Measurements from ENCODE around the gene NECAB2. TPM values are rescaled to one million over a fixed set of nuclear protein-coding genes. Genes with fewer than 3 reads are reported as not detected.

NECAB2 gene
- total RNA-seq, 4 donors from 2014 or later: not detected

GRCh38 chr16:83929811-83930555 is 38.1 kb upstream of the NECAB2 start:
- DNase-seq (ENCODE audit: extremely low spot score): no peak
- Histone ChIP-seq H3K9me3 (no peaks in the 10 kb centered on the region), H3K27me3 (no peaks in the 10 kb centered on the region), H3K36me3 (peaks cover 2 to 33% (median 8%) of the 10 kb centered on the region in 4 donors), H3K4me3 (no peak overlapping the region), H3K27ac (replicated peaks in 1 of 4) (no peak overlapping the region), H3K4me1 (peaks cover 9 to 14% (median 13%) of the 10 kb centered on the region in 4 donors)
- intact Hi-C loops (cut with DNase I): loop anchor here (10.0 kb wide), 1 partner anchor 135 kb away; no protein-coding TSS in a partner anchor
- TF ChIP-seq CTCF (IDR thresholded peaks at IDR 0.05): no peak
- no peak for TF ChIP-seq EP300 (IDR thresholded peaks at IDR 0.05)
- TF ChIP-seq POLR2AphosphoS5 (IDR thresholded peaks at IDR 0.05): no peak
- TF ChIP-seq POLR2A (IDR thresholded peaks at IDR 0.05; ENCODE audit: low read depth): no peak
- WGBS: 77% methylated on average over 11 of the region's 17 CpGs

- H3K4me1 ChIP-seq: peaks cover 9 to 14% (median 13%) of the 10 kb centered on the region in 4 donors
- no peaks in the 10 kb centered on the region for H3K9me3 ChIP-seq
- no peak for TF ChIP-seq POLR2A (IDR thresholded peaks at IDR 0.05; ENCODE audit: low read depth)
- H3K4me3 ChIP-seq: no peak overlapping the region
- intact Hi-C loops (cut with DNase I): no loop called here
- no peaks in the 10 kb centered on the region for H3K27me3 ChIP-seq
- no peak overlapping the region for H3K27ac ChIP-seq (replicated peaks in 1 of 4)
- no peak for DNase-seq (ENCODE audit: extremely low spot score)
- H3K36me3 ChIP-seq: peaks cover 0 to 24% (median 5%) of the 10 kb centered on the region in 4 donors
- WGBS: 78% methylated on average over 15 of the region's 22 CpGs
These were observed 37.1 kb upstream of the NECAB2 start for GRCh38 chr16:83930730-83931500.

- H3K36me3 ChIP-seq: peaks cover 0 to 23% (median 5%) of the 10 kb centered on the region in 4 donors
- H3K27me3 ChIP-seq: no peaks in the 10 kb centered on the region
- 81% methylated on average over 7 of the region's 17 CpGs for WGBS
- no peak overlapping the region for H3K27ac ChIP-seq (replicated peaks in 1 of 4)
- no peak overlapping the region for H3K4me3 ChIP-seq
- H3K4me1 ChIP-seq: peaks cover 5 to 11% (median 7%) of the 10 kb centered on the region in 4 donors
- no peak for TF ChIP-seq POLR2AphosphoS5 (IDR thresholded peaks at IDR 0.05)
- no peak for TF ChIP-seq EP300 (IDR thresholded peaks at IDR 0.05)
- TF ChIP-seq POLR2A (IDR thresholded peaks at IDR 0.05; ENCODE audit: low read depth): no peak
- TF ChIP-seq CTCF (IDR thresholded peaks at IDR 0.05): no peak
- intact Hi-C loops (cut with DNase I): no loop called here
- no peaks in the 10 kb centered on the region for H3K9me3 ChIP-seq
- no peak for DNase-seq (ENCODE audit: extremely low spot score)
These were observed 36.5 kb upstream of the NECAB2 start for GRCh38 chr16:83931556-83931955.

- intact Hi-C loops (cut with DNase I): no loop called here
- Histone ChIP-seq H3K4me3 (no peak overlapping the region), H3K4me1 (peaks cover 0 to 3% (median 0%) of the 10 kb centered on the region in 4 donors), H3K27me3 (no peaks in the 10 kb centered on the region), H3K36me3 (peaks cover 0 to 27% (median 5%) of the 10 kb centered on the region in 4 donors), H3K9me3 (no peaks in the 10 kb centered on the region), H3K27ac (replicated peaks in 1 of 4) (no peak overlapping the region)
- WGBS: 93% methylated on average over 9 of the region's 11 CpGs
- no peak for DNase-seq (ENCODE audit: extremely low spot score)
- TF ChIP-seq POLR2A (IDR thresholded peaks at IDR 0.05; ENCODE audit: low read depth) (no peak), CTCF (IDR thresholded peaks at IDR 0.05) (no peak), POLR2AphosphoS5 (IDR thresholded peaks at IDR 0.05) (no peak), EP300 (IDR thresholded peaks at IDR 0.05) (no peak)
These were observed 35.7 kb upstream of the NECAB2 start for GRCh38 chr16:83932304-83932703.
